ENCODE results near the gene SNTB2. TPM values are rescaled to one million over a fixed set of nuclear protein-coding genes. Genes with fewer than 3 reads are reported as not detected.

SNTB2 gene
- total and polyA plus RNA-seq, 2 of the 4 experiments (the other 2 are of a cell fraction) = 23.5 to 47.5 TPM

GRCh38 chr16:69270831-69271230, 83.9 kb downstream of the SNTB2 start:
- Histone ChIP-seq H3K14ac (replicated peaks; ENCODE audit: low read depth, low read length) (no peak overlapping the region), H2AK9ac (replicated peaks; ENCODE audit: low read depth, low read length, poor library complexity) (no peak overlapping the region), H2BK120ac (ENCODE audit: low read depth, low read length) (no peak overlapping the region), H3K27me3 (ENCODE audit: control insufficient read depth, insufficient read depth, low read length) (no peaks in the 10 kb centered on the region), H2AFZ (replicated peaks; ENCODE audit: low read length, poor library complexity) (no peak overlapping the region), H4K5ac (ENCODE audit: low read depth, low read length) (no peak overlapping the region), H2BK5ac (ENCODE audit: low read depth, low read length, poor library complexity, severe bottlenecking) (peak overlapping the region; percentile 69), H3K4me2 (ENCODE audit: low read depth, low read length) (no peak overlapping the region), H3K18ac (ENCODE audit: low read depth, low read length) (no peak overlapping the region), H3K4ac (ENCODE audit: low read depth, low read length) (no peak overlapping the region), H2AK5ac (ENCODE audit: low read depth, low read length) (no peak overlapping the region), H3K4me3 (ENCODE audit: insufficient read depth, low read depth, low read length) (no peak overlapping the region), H3K79me1 (ENCODE audit: low read depth in 1 of 2, low read length in 2 of 2) (peaks cover 27 to 50% of the 10 kb centered on the region in 2 experiments), H2BK20ac (ENCODE audit: low read depth, low read length) (no peak overlapping the region), H3K56ac (ENCODE audit: extremely low read depth, insufficient read depth, low read length) (no peak overlapping the region), H4K91ac (ENCODE audit: insufficient read depth, low read depth, low read length) (no peak overlapping the region), H3K23ac (ENCODE audit: low read depth, low read length) (no peak overlapping the region), H3K36me3 (ENCODE audit: control insufficient read depth, insufficient read depth, low read length) (peaks cover 9% of the 10 kb centered on the region), H4K20me1 (ENCODE audit: insufficient read depth, low read length) (no peaks in the 10 kb centered on the region), H3K27ac (ENCODE audit: insufficient read depth, low read length) (no peak overlapping the region), H3K9ac (ENCODE audit: low read depth, low read length) (no peak overlapping the region), H3K9me1 (ENCODE audit: insufficient read depth, low read length) (peaks cover 11% of the 10 kb centered on the region), H3K9me3 (ENCODE audit: control insufficient read depth, insufficient read depth, low read length) (no peaks in the 10 kb centered on the region), H4K8ac (ENCODE audit: low read depth in 2 of 2, low read length in 2 of 2) (no peak overlapping the region; a peak in 1 of 4 replicates), H3K4me1 (ENCODE audit: control insufficient read depth, insufficient read depth, low read length) (peaks cover 15% of the 10 kb centered on the region), H2BK15ac (ENCODE audit: low read depth, low read length) (no peak overlapping the region)
- peak; percentile 31 for DNase-seq
- CTCF ChIA-PET = no interaction called here
- POLR2A ChIA-PET (ENCODE audit: unreplicated experiment) = no interaction called here
- dilution Hi-C loops (cut with HindIII; ENCODE audit: low sequenced_read_pairs, unreplicated experiment) (no loop called here), intact Hi-C loops (cut with micrococcal nuclease) (no loop called here), in situ Hi-C loops (cut with MboI; ENCODE audit: low sequenced_read_pairs) (no loop called here)
- WGBS, 2 experiments (ENCODE audit: extremely low coverage in 2 of 2, insufficient read length in 1 of 2) = no CpG with 5 or more reads among the region's 2 CpGs
- ATAC-seq (ENCODE audit: low read depth) = no peak
- no TSS peak for BruUV-seq (replicated peaks)
- TF ChIP-seq ELK1 (IDR thresholded peaks at IDR 0.05; ENCODE audit: borderline replicate concordance, low read depth, low read length) (no peak), RAD21 (IDR thresholded peaks at IDR 0.05; ENCODE audit: low read length) (no peak), CEBPB (IDR thresholded peaks at IDR 0.05; ENCODE audit: low read depth, low read length) (no peak), MXI1 (IDR thresholded peaks at IDR 0.05; ENCODE audit: borderline replicate concordance, low read depth, low read length) (no peak), MAFK (IDR thresholded peaks at IDR 0.05; ENCODE audit: low read depth, low read length) (no peak)

All from IMR-90 (cell line).